NCI-H1105 treated with DMSO at 0.1 percent for 48 hours (cell line): ENCODE data around the gene CFAP100.
A peak's percentile ranks its signal among the peaks of the same experiment; 100 is the strongest.

Experiments
- DNase-seq: peaks from one replicate; lab custom pipeline; 2025; lab: John Stamatoyannopoulos, UW

The CFAP100 gene

DNA sequence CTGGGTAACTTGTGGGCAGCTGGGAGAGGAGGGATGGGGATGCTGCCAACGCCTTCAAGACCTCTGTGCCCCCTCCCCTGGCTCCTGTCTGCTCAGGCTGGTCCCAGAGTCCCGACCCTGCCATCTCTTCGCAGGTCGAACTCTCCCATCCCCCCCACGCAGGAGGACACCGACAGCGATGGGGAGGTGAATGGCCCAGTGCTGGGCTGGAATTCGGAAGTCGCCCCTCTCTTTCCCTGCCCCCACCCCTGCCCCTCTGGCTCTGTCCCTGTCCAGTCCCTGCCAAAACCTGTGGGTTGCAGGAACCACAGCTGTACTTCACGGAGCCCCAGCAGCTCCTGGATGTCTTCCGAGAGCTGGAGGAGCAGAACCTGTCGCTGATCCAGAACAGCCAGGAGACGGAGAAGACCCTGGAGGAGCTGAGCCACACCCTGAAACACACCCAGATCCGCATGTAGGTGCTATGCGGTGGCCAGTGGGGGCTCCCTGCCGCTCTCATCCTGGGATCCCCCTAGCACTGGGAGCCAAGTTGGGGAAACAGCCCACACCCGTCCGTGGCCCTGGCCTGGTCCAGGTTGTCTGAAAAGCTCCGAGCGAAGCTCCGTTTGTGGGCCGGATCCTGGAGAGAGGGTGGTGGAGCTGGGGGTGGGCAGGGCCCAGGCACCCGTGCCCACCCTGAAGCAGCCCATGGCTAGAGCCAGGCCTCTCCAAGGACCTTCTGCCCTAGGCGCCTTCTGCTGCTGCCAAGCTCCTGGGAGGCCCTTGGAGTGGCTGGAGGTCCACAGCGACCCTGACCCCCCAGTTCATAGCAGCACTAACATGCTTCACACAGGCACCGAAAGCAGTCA lies 28.7 kb downstream of the CFAP100 start:
- DNase-seq, result peak; percentile 87

DNA sequence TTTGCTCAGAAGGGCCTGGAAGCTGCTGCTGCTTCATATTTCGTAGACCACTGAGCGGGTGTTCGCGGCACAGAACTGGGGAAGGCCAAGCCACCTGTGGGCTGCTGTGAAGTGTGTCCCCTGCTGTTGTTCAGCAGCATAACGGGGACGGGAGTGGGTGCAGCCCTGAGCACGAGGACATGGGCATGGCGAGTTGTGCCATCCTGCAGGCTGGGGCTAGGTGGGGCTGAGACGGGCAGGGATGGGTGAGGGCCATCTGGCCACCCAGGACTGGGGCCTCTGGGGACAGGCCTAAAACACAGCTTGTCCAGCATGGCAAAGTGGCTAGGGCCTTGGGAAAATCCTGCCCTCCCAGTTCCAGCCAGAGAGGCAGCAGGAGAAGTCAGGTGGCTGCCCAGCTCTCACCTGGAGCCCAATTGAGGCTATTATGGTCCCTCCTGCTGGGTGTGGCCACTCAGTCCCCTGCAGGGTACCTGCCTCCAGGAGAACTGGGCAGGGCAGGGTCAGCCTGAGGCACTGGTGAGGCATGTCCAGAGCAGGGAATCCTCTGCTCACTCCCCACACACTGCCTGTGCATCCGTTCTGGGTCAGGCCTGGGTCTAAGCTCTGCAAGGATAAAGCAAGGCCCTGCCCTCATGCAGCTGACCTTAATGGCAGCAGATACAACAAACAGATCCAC lies 29.5 kb downstream of the CFAP100 start:
- no peak for DNase-seq

DNA sequence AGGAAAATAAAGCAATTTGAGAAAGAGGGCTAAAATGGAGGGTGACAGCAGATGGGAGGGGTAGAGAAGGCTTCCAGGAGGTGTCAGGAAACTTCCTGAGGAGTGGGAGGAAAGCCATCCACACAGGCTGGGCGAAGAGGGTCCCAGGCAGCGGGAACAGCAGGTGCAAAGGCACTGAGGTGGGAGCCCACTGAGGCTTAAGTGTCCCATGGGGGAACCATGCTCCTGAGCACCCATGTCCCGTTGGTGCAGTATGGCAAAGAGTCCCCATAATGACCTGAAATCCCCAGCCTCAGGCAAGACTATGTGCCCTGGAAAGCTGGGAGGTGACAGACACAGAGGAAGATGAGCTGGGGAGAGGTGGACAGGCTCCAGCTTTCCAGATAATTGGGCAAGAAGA lies 30.0 kb downstream of the CFAP100 start:
- no peak for DNase-seq

DNA sequence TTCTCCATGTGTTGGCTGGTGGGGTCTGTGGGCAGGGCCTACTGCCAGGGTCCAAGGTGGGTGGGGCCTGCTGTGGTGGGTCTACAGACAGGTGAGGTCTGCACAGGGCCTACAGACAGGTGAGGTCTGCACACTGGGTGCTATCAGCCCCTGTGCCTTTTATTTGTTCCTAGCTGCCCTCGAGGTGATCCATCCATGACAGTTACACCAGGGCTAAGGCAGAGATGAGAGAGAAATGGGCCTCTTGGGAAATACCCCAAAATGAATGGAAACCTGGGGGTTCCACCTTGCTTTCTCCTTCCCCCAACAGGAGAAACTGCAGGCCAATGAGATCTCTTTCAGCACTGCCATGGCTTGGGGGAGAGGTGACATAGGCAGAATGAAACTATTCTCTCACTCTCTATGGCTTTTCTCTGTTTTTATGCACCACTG lies 36.4 kb downstream of the CFAP100 start:
- no peak for DNase-seq

DNA sequence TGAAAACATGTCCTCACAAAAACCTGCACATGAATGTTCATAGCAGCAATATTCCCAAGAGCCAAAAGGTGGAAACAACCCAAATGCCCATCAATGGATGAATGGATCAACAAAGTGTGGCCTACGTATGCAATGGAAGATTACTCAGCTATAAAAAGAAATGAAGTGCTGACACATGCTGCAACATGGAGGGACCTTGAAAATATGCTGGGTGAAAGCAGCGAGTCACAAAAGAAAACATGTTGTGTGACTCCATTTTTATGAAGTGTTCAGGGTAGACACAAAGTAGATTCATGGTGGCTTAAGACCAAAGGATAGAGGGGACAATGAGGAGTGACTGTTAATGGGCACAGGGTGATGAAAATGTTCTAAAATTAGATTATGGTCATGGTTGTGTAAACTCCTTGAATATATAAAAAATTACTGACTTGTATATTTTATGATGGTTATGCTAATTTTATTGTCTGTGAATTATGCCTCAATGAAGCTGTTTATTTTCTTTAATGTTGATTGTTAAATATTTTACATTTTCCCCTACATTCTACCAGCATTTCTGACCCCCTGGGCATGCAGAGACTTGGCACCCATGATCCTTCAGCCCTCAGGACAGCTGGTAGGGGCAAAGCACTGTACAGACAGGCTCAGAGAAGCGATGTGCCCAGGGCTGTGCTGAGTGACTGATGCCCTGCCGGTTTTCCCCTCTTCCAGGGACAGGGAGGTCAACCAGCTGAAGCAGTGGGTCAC lies 37.8 kb downstream of the CFAP100 start:
- DNase-seq, result no peak

DNA sequence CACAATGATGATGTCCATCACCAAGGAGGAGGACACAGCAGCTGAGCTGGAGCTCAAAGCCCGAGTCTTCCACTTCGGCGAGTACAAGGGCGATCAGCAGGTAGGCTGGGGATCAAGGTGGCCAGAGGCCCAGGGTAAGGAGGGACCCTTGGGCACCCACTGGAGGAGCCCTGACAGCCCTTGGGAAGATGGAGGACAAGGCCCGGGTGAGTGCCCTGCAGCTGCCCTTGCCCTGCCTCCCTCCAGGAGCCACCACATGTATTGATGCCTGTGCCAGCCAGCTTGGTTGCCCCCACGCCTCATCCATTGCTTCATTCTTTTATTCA lies 38.4 kb downstream of the CFAP100 start:
- DNase-seq, result no peak

DNA sequence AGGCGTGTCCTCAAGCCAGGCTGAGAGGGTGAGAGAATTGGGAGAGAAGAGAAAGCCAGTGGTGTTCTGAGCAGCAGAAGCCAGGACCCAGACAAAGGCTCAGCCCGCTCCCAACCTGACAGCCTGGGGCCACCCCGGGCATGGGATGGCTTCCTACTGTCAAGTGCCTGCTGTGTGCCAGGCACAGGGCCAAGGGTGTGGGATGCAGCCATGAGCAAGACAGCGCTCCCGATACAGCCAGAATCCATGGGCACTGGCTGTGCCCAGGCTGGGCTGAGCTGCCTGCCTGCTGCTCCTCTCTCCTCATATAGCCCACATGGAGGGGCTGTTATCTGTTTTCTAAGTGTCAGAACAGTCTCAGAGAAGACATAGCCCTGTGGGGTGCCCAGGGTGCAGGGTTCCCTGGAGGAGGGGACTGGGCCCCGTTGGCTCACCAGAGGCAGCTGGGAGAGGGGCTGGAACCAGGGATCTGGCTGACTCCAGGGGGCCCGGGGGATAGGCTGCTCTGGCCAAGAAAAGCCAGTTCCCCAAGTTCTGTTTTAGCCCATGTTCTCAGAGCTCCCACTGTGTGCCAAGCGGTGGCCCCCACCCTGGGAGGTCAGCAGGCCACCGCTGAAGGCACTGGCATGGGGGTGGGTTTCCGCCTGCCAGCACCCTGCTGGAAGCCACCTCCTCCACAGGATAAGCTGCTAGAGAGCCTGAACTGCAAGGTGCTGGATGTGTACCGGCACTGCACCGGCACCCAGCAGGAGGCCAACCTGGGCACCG lies 39.0 kb downstream of the CFAP100 start:
- no peak for DNase-seq

DNA sequence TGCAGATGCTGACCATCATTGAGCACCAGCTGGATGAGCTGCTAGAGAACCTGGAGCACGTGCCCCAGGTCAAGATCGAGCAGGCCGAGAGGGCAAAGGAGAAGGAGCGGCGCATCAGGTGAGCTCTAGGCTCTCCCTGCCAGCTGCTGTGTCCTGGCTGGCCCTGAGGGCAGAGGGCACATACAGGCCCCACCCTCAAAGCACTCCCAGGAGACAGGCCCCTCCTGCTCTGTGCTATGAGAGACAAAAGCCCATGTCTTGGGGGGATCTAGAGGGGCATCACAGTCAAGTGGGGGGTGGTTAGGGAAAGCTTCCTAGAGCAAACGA lies 39.5 kb downstream of the CFAP100 start:
- DNase-seq, result no peak

DNA sequence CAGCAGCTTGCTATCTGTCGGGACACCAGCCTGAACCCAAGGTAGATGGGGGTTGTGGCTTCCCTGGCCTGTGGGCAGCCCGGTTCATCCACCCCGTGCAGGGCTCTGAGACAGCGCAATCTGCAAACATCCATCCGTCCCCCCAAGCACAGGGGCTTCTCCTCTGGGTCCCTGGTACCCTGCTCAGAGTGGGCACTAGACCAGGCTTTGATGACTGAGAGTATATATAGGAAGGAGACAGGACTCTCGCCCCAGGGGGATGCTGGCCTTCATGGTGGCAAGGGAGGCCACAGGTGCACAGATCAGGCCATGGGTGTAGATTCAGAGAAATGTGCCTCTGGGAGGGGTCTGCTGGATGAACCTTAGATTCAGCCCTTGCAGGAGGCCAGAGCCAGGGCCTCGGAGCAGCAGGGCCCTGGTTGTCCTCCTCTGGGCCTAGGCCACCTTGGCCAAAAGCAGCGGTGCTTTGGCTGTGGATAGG lies 40.3 kb downstream of the CFAP100 start:
- no peak for DNase-seq

DNA sequence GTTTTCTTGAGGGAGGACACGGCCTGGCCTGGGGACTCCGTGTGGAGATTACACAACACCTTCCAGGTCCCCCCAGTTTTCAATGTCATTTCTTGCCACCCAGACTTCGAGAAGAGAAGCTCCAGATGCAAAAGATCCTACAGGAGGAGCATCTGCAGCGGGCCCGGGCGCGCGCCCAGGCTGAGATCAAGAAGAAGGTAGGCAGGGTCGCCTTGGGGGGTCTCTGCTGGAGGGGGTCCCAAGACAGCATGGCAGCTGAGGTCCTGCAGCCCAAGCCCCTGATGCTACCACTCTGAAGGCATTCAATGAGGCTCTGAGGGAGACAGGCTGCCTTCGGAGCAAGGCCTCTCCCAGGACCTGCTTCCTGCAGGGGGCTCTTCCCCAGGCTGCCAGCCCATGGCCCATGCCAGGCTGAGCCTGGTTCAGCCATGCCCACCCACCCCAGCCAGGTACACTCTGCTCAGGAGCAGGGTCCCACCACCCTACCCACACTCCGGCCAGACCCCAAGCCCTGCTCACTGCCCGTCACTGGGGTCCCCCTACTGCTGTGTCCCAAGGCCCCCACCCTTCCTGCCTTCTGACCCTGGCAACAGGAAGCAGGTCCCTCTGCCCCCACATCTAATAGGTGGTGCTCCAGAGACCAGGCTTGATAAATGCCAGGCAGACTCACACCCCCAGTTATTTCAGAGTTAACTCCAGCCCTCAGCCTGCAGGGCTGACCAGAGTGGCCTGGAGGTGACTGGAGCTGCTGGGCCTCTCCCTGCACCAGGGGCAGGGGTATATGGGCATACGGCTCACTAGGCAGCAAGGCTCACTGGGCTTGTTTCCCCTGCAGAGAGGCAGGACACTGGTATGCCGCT lies 41.0 kb downstream of the CFAP100 start:
- DNase-seq, result no peak

DNA sequence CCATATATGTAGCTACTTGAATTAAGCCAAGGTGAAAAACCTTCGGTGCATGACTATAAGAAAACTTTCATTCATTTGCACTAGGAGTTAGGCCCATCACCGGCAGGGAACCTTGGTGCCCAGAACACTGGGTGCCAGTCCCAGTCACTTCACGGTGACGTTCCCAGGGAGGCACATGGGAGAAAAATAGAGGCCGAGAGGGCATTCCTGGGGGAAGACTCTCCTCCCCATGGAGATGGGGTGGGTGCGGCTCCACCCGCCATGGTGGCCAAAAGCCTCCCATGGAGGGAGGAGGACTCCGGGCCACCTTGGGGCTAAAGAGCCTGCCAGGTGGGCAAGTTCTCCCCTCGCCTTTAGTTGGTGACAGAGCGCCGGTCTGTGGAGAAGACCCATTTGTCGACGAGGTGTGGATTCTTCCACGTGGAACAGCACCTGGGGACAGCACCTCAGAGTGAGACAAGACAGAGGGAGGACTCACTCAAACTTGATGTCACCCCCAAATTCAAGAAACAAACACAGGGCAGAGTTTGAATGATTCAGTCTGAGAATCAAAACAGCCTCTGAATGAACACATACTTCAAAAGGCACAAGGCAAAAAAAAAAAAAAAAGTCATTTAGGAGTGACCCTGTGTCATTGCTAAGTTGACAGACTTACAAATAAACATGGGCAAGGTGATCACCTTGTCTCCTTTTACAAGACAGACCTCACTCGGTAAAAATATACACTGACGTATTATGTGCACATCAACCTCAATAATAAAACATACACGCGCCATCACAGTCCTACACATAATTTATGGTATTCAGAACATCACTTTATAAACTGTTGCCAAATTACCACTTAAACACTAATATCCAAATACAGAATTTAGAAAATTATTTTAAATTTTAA lies 42.4 kb downstream of the CFAP100 start:
- DNase-seq, result no peak

DNA sequence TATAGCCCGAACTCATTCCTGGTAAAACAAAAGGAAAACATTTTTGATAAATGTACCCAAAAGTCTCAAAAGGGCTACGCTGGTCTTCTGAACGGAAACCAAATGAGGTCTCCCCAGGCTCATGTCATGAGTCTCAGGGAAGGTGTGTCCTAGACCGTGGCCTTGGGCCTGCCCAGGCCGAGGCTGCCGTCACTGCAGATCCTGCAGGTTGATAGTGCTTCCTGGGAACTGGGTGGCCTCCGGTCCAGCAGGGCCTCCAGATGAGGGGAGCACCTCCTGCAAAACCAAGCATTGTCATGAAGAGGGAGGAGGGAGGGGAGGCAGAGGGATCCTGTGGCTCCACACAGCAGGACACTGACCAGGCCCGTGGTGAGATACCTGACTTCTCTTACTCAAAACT lies 43.5 kb downstream of the CFAP100 start:
- DNase-seq, result no peak

DNA sequence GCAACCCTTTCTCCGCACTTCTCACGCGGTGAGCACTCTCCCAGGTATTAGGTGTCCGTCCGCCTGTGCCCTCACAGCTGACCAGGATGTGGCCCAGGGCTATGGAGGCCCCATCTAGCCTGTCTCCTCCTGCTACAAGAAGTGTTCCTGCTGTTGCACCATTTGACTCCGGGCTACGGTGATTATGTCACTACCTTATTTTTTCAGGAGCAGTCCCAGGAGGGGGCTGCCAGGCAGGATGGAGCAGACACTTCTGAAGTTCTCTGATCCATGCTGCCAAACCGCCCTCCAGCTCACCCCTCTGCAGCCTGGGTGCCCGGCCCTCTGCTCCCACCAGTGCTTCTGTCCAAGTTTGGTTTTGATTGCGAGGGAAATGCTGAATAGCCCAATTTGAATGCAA lies 44.0 kb downstream of the CFAP100 start:
- DNase-seq, result no peak

DNA sequence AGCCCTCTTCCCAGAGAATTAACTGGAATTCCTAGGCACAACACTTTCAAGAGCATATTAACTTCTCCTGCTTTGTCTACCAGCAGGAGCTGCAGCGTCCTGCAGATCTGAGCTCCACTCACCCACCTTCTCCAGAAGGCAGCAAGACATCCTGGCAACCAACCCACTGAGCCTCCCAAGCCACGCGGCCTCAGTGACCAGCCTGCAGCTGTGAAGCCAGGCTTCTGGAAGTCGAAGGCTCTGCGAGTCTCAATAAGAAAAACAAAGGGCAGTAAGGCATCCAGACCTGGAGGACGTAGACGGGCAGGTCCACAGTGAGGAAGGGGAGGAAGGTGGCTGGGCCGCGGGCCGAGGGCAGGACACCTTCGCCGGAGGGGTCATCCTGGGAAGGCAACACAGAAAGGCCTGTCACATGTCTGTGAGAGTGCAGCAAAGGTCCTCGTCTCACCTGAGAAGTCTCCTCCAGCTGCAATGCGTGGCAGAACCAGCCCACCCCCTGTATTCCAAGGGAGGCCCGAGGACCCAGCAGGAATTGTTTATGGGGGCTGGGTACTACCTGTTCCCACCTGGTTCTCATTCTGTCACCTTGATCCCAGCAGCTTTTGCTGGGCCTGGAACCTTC lies 44.7 kb downstream of the CFAP100 start:
- DNase-seq, result no peak

DNA sequence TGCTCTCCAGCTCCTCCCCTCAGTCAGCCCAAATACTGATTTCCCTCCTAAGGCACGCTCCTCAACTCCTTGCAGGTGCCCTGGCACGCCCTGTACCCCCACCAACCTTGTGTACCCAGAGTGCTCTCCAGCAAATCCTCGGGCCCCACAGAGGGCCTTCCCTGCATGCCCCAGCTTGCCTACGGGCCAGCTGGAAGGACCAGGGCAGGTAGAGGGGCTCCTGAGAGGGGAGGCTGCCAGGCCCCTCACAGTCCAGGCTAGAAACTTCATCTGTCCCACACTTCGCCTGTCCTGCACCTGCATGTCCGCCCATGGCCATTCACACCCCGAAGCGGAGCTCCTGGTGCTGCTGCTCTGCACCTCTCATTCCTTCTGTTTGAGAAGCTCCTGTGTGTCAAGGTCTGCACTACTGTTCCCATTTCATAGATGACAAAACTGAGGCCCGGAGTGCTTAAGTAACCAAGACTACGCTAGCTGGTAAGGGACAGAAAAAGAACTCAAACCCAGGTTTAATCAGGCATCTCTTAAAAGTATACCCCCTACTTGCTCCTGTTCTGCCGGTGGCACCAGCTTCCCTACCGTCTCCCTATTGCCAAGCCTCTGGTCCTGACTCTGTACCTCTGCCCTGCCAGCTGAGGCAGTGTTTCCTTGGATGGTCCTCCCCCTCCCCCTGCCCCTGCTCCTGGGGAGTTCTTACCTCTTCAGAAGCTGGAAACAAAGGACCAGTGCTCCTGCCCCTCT lies 45.4 kb downstream of the CFAP100 start:
- no peak for DNase-seq

DNA sequence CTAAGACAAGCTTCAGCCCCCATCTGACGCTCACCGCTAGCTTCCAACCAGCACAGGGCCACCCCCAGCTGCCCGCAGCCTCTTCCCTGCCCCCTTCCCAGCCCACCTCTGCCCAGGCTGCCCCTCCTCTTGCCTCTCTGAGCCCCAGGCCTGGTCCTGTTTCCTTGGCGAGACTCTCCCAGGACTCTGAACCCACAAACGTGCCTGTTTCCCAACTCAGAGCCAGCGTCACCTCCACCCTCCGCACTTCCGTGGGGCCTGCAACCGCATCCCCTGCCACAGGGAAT lies 45.9 kb downstream of the CFAP100 start:
- no peak for DNase-seq

DNA sequence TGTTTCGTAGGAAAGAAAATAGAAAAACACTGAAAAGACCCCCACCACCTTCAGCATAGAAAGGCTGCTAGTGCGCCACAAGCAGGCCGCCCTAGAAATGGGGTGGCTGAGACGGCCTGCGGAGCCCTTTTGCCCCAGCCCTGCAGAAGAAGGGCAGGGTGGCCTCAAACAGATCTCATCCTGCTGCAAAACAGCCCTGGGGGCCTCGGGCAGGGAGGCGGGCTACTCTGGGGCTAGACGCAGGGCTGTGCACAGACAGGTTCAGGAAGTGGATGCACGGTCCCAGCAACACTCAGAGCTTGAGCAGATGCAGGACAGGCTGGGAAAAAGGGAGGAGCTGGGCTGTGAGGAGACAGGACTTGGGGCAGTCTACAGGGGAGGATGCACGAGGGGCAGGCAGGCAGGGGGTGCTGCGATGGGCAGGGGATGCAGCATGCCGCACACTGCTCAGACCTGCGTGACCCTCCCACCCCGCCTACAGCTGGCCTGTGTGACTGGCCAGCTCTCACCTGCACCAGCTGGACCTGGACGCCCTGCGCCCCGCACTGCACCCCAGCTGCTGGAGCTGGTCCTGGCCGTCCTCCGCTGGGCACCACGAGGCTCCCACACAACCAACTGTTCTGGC lies 46.7 kb downstream of the CFAP100 start:
- no peak for DNase-seq

DNA sequence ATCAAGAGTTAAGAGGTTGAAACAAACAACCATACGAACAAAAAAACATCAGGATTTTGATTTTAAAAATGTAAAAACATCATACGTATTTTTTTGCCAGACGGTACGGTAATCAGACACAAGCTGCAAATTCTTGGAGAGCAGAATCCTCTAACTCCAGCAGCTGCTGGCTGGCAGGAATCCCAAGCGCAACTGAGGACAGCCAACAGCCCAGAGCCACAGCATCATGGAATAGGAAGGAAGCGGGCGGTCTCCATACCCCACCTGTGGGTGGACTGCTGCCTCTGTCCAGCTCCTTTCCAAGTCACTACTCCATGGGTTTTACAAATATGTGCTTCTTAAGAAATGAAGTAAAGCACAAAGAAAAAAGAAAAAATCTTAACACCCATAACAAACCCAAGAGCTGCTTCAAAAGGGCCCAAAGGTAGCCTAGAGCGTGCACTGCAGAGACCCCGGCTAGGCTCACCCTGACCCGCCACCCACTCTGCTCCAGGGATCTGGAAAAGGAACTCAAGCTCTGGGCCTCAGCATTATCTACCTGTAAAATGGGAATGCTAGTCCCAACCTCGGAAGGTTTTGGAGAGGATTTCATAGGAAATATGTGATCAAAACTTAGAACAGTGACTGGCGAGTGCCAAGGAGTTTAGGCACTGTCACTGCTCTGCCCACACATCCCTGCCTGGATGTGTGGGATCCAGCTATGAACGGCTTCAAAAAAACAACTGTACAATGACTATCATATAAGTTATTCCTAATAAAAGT lies 47.6 kb downstream of the CFAP100 start:
- DNase-seq, result no peak
